Peyer's patch (tissue), 4 donors: ENCODE results near the gene C9orf72.

Experiments used
- POLR2A ChIP-seq, 2 donors: fragments of 450-650 bp; IDR thresholded peaks; one replicate each; pipeline ENCODE4 v1.5.1; 2017; ENCODE audit warnings: antibody characterized with exemption in 2 of 2, mild to moderate bottlenecking in 2 of 2, moderate library complexity in 2 of 2
- TF ChIP-seq, protein P1 (sequence below), 6 experiments: fragments of 450-650 bp in 4 of 6; fragments of 200-600 bp in 2 of 6; sonication (generic) in 1 of 6; IDR thresholded peaks; one replicate each; pipeline ENCODE4 v1.5.1; 2017 to 2019; ENCODE audit warnings: antibody characterized with exemption in 6 of 6, mild to moderate bottlenecking in 3 of 6, moderate library complexity in 1 of 6

DNA sequence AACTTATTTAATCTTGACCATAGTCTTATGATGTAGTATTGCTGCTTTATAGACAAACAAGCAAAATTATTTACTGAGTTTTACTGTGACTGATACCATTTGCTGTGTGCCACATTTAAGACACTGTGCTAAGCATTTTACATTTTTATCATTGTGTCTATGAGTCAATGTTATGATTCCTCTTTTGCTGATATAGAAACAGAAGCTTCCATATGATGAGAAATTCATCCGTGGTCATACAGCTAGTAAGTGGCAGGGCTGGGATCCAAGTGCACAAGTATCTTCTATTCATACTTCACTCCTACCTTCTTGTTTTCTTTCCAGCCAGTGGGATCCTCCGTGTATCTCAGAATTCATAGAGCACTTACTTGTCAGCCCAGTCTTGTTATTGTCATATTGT lies 66.3 kb downstream of the C9orf72 start:
- TF ChIP-seq POLR2A (IDR thresholded peaks at IDR 0.05): no peak
- TF ChIP-seq, protein P1, sequence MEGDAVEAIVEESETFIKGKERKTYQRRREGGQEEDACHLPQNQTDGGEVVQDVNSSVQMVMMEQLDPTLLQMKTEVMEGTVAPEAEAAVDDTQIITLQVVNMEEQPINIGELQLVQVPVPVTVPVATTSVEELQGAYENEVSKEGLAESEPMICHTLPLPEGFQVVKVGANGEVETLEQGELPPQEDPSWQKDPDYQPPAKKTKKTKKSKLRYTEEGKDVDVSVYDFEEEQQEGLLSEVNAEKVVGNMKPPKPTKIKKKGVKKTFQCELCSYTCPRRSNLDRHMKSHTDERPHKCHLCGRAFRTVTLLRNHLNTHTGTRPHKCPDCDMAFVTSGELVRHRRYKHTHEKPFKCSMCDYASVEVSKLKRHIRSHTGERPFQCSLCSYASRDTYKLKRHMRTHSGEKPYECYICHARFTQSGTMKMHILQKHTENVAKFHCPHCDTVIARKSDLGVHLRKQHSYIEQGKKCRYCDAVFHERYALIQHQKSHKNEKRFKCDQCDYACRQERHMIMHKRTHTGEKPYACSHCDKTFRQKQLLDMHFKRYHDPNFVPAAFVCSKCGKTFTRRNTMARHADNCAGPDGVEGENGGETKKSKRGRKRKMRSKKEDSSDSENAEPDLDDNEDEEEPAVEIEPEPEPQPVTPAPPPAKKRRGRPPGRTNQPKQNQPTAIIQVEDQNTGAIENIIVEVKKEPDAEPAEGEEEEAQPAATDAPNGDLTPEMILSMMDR (IDR thresholded peaks at IDR 0.05): no peak
